HL-60/S4 treated with retinoic acid at 250 ng/mL for 4 days and 3 days (cell line): ENCODE results near the gene BGLAP.

ENCODE experiments used
- in situ Hi-C: fragments of 300-500 bp; cut with MboI; formaldehyde crosslinking; loops from 2 replicates; pipeline ENCODE4 v1.7.0; 2022; ENCODE audit warnings: low sequenced_read_pairs

BGLAP gene

DNA sequence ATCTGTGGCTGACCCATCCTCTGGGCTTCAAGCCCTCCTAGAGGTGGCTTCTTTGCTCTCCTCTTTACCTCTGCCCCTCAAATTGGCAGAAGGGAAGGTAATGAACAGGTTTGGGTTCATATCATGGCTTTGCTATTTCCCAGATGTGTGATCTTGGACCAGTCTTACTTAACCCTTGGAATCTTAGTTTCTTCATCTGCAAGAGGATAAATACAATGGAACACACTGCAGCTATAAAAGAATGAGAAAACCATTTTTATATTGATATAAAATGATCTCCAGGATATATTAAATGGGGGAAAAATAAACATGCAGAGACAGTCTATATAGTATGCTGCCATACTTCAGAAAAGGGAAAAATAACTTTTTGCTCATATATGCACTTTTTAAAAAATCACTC, 47.9 kb downstream of the BGLAP start:
- in situ Hi-C loops, result no loop called here

DNA sequence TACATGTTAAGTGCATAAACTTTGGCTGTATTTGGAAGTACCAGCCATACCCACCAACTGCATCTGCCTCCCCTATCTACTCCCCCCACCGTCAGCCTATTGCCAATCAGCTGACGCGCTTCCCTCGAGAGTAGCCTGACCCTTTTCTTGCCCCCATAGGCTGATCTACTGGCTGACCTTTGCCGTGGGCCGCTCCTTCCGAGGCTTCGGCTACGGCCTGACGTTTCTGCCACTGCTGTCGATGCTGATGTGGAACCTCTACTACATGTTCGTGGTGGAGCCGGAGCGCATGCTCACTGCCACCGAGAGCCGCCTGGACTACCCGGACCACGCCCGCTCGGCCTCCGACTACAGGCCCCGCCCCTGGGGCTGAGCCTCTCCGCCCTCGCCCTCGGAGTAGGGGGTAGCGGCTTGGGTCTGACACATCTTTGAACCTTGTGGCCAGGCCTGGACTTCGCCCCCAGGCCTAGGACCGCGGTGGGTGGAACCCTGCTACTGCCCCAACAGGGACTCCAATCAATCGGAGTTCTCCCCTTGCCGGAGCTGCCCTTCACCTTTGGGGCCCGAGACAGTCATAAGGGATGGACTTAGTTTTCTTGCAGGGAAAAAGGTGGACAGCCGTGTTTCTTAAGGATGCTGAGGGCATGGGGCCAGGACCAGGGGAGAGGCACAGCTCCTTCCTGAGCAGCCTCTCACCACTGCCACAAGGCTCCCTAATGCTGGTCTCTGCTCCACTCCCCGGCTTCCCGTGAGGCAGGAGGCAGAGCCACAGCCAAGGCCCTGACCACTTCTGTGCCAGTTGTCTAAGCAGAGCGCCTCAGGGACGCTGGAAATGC, 49.5 kb downstream of the BGLAP start:
- in situ Hi-C loops, result no loop called here
